Gastroesophageal sphincter (tissue), 4 donors: Measurements from ENCODE around the gene C6orf89. TPM values are rescaled to one million over a fixed set of nuclear protein-coding genes. Genes with fewer than 3 reads are reported as not detected.
A peak's percentile ranks its signal among the peaks of the same experiment; 100 is the strongest.

Source experiments
- ATAC-seq: fragments of 150-250 bp; one replicate; pipeline ENCODE4 v1.9.1; 2016; ENCODE audit warnings: mild to moderate bottlenecking, moderate library complexity
- H3K27ac ChIP-seq, 4 donors: fragments of 200-600 bp; sonication (generic) in 3 of 4; 1 replicate in 3 of 4; 2 replicates in 1 of 4; pipeline ENCODE4 v1.5.1; 2016 to 2019
- H3K27me3 ChIP-seq: fragments of 200-600 bp; sonication (generic); one replicate; pipeline ENCODE4 v1.5.1; 2019
- H3K36me3 ChIP-seq, 2 donors: fragments of 200-600 bp; sonication (generic); one replicate each; pipeline ENCODE4 v1.5.1; 2019; ENCODE audit warnings: control low read depth in 1 of 2
- H3K4me1 ChIP-seq, 3 donors: fragments of 200-600 bp; sonication (generic); 1 replicate in 2 of 3; 2 replicates in 1 of 3; pipeline ENCODE4 v1.5.1; 2016 to 2019; ENCODE audit warnings: control low read depth in 2 of 3
- H3K4me3 ChIP-seq, 2 donors: fragments of 200-600 bp; sonication (generic); one replicate each; pipeline ENCODE4 v1.5.1; 2019; ENCODE audit warnings: mild to moderate bottlenecking in 1 of 2, moderate library complexity in 1 of 2
- H3K9me3 ChIP-seq, 3 donors: fragments of 200-600 bp; sonication (generic); one replicate each; pipeline ENCODE4 v1.5.1; 2017 to 2019; ENCODE audit warnings: control low read depth in 2 of 3
- EP300 ChIP-seq: sonication (generic); formaldehyde crosslinking; IDR thresholded peaks from one replicate; pipeline ENCODE4 v1.6.1; 2017; ENCODE audit warnings: antibody characterized with exemption, mild to moderate bottlenecking
- POLR2A ChIP-seq, 2 donors: fragments of 450-650 bp; IDR thresholded peaks; one replicate each; pipeline ENCODE4 v1.6.1; 2017; ENCODE audit warnings: antibody characterized with exemption in 2 of 2, mild to moderate bottlenecking in 2 of 2, moderate library complexity in 1 of 2
- POLR2AphosphoS5 ChIP-seq: sonication (generic); formaldehyde crosslinking; IDR thresholded peaks from one replicate; pipeline ENCODE4 v1.6.1; 2017; ENCODE audit warnings: antibody characterized with exemption
- WGBS, 2 donors: methylation state at CpG; one replicate each; pipeline ENCODE4 v1.1.5; 2018; ENCODE audit warnings: low coverage in 1 of 2; 5-methylcytosine and 5-hydroxymethylcytosine counted together
- total RNA-seq, 4 donors: library from RNA; depleted of rRNA; stranded (reverse); fragments of >200 nt; gene quantifications; one replicate each; pipeline ENCODE4 v1.1.0, GENCODE V29; 2016
- TF ChIP-seq, protein P1 (sequence below), 4 experiments: fragments of 200-600 bp in 2 of 4; fragments of 450-650 bp in 2 of 4; sonication (generic) in 1 of 4; IDR thresholded peaks; one replicate each; pipeline ENCODE4 v1.5.1; 2017 to 2019; ENCODE audit warnings: antibody characterized with exemption in 4 of 4, mild to moderate bottlenecking in 2 of 4, moderate library complexity in 2 of 4

The C6orf89 gene
- total RNA-seq, 4 donors from 2014 or later, result 62.1 to 73.8 (median 69.8) TPM

GRCh38 chr6:36975231-36976006, 89.7 kb downstream of the C6orf89 start:
- no peaks in the 10 kb centered on the region for H3K27me3 ChIP-seq
- no peaks in the 10 kb centered on the region for H3K9me3 ChIP-seq
- H3K4me3 ChIP-seq, result no peak overlapping the region
- peaks cover 0 to 47% (median 4%) of the 10 kb centered on the region in 3 donors for H3K4me1 ChIP-seq
- WGBS, 2 donors, result 27 to 100% methylated on average over 1 to 2 of the region's 7 CpGs
- TF ChIP-seq POLR2A (IDR thresholded peaks at IDR 0.05) (no peak), POLR2AphosphoS5 (no peak), EP300 (no peak)
- TF ChIP-seq, protein P1, sequence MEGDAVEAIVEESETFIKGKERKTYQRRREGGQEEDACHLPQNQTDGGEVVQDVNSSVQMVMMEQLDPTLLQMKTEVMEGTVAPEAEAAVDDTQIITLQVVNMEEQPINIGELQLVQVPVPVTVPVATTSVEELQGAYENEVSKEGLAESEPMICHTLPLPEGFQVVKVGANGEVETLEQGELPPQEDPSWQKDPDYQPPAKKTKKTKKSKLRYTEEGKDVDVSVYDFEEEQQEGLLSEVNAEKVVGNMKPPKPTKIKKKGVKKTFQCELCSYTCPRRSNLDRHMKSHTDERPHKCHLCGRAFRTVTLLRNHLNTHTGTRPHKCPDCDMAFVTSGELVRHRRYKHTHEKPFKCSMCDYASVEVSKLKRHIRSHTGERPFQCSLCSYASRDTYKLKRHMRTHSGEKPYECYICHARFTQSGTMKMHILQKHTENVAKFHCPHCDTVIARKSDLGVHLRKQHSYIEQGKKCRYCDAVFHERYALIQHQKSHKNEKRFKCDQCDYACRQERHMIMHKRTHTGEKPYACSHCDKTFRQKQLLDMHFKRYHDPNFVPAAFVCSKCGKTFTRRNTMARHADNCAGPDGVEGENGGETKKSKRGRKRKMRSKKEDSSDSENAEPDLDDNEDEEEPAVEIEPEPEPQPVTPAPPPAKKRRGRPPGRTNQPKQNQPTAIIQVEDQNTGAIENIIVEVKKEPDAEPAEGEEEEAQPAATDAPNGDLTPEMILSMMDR (IDR thresholded peaks at IDR 0.05), result no peak
- peak; percentile 47 for ATAC-seq
- peaks cover 0 to 88% of the 10 kb centered on the region in 2 donors for H3K36me3 ChIP-seq
- H3K27ac ChIP-seq, result peak overlapping the region in 2 of 4 donors; percentile 29 to 48

GRCh38 chr6:36976007-36976264, 90.2 kb downstream of the C6orf89 start:
- Histone ChIP-seq H3K4me3 (no peak overlapping the region), H3K9me3 (no peaks in the 10 kb centered on the region), H3K27me3 (no peaks in the 10 kb centered on the region), H3K36me3 (peaks cover 0 to 88% of the 10 kb centered on the region in 2 donors), H3K4me1 (peaks cover 0 to 52% (median 4%) of the 10 kb centered on the region in 3 donors), H3K27ac (peak overlapping the region in 1 of 4 donors; percentile 29)
- TF ChIP-seq EP300 (no peak), POLR2A (IDR thresholded peaks at IDR 0.05) (no peak), POLR2AphosphoS5 (no peak)
- TF ChIP-seq, protein P1 (IDR thresholded peaks at IDR 0.05), result no peak
- 100% methylated on average over 1 of the region's 4 CpGs; no CpG with 5 or more reads in 1 of the 2 donors for WGBS, 2 donors
- ATAC-seq, result no peak

DNA sequence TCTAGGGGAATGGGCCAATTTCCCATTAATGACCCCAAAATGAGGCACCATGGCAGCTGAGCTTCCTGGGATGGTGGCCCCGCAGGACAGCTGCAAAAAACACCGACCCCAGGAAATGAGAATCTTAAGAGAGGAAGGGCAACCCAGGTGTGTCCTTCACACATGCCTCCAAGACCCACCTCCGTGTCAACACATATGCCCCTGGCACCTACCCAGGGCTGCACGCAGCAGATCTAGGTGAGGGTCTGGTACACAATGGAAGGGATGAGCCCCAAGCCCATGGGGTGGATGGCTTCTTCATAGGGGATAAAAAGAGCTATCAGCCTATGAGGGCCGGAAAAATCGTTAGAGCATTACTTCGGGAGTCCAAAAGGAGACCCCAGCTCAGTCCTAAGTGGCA, 90.8 kb downstream of the C6orf89 start:
- WGBS, 2 donors, result 67 to 96% methylated on average over 2 to 5 of the region's 7 CpGs
- TF ChIP-seq EP300, result no peak
- Histone ChIP-seq H3K9me3 (no peaks in the 10 kb centered on the region), H3K36me3 (peaks cover 0 to 87% of the 10 kb centered on the region in 2 donors), H3K27ac (no peak overlapping the region), H3K4me1 (peaks cover 0 to 58% (median 8%) of the 10 kb centered on the region in 3 donors), H3K4me3 (no peak overlapping the region), H3K27me3 (no peaks in the 10 kb centered on the region)
- no peak for ATAC-seq

DNA sequence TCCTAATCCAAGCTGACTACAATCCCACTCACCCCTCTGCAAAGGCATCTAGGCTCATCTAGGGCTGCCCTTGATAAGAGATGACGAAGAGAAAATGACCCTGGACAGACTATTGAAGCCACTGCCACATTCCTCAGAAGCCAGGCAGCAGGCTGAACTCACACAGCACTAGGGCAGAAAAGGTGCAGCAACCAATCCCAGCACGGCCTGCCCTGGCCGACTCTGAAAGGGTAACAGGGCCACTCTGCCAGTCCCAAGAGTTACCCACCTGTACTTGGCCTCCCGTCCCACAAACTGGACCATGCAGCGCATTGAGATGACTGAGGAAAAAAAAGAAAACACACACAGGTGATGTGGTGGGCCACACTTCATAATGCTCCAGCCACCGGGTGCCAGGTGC, 91.2 kb downstream of the C6orf89 start:
- TF ChIP-seq, protein P1 (IDR thresholded peaks at IDR 0.05), result no peak
- TF ChIP-seq EP300 (no peak), POLR2AphosphoS5 (no peak), POLR2A (IDR thresholded peaks at IDR 0.05) (no peak)
- WGBS, 2 donors, result 97% methylated on average over 5 of the region's 6 CpGs; no CpG with 5 or more reads in 1 of the 2 donors
- Histone ChIP-seq H3K9me3 (no peaks in the 10 kb centered on the region), H3K27ac (no peak overlapping the region), H3K4me3 (no peak overlapping the region), H3K27me3 (no peaks in the 10 kb centered on the region), H3K36me3 (peaks cover 0 to 82% of the 10 kb centered on the region in 2 donors), H3K4me1 (peaks cover 0 to 62% (median 9%) of the 10 kb centered on the region in 3 donors)
- ATAC-seq, result no peak

- no peaks in the 10 kb centered on the region for H3K9me3 ChIP-seq
- H3K27ac ChIP-seq, result peak overlapping the region in 1 of 4 donors; percentile 25
Observed at GRCh38 chr6:36977470-36977941, 91.8 kb downstream of the C6orf89 start.

More at GRCh38 chr6:36977470-36977941, 91.8 kb downstream of the C6orf89 start:
- ATAC-seq, result no peak
- Histone ChIP-seq H3K4me3 (no peak overlapping the region), H3K27me3 (no peaks in the 10 kb centered on the region), H3K36me3 (peaks cover 0 to 77% of the 10 kb centered on the region in 2 donors), H3K4me1 (peaks cover 0 to 68% (median 9%) of the 10 kb centered on the region in 3 donors)
- no CpG with 5 or more reads among the region's 16 CpGs for WGBS, 2 donors
- TF ChIP-seq EP300 (no peak), POLR2A (IDR thresholded peaks at IDR 0.05) (no peak), POLR2AphosphoS5 (no peak)
- TF ChIP-seq, protein P1 (IDR thresholded peaks at IDR 0.05), result peak in 1 of 4 experiments; percentile 46

Other genes starting within 250 kb of the C6orf89 start
- gene CDKN1A, start 207.2 kb upstream of the C6orf89 start, total RNA-seq, result 100 to 1,000 TPM in 1 of 4 donors, 10 to 100 TPM in 3; 49.7 to 137 (median 81.7) TPM
- gene RAB44, start 188.1 kb upstream of the C6orf89 start, total RNA-seq, result 1 to 10 TPM in 1 of 4 donors, under 1 TPM in 2, not detected in 1; 0.67 to 1.6 (median 0.89) TPM
- gene CPNE5, start 46.5 kb upstream of the C6orf89 start, total RNA-seq, result 1 to 10 TPM in 2 of 4 donors, under 1 TPM in 2; 0.42 to 2.3 (median 1.5) TPM
- gene PPIL1, start 11.1 kb upstream of the C6orf89 start, total RNA-seq, result 10 to 100 TPM; 13.5 to 28.5 (median 24.0) TPM
- 10 to 100 TPM; 21.6 to 53.5 (median 44.9) TPM for gene PI16, start 68.8 kb downstream of the C6orf89 start, total RNA-seq
- gene MTCH1, start 100.2 kb downstream of the C6orf89 start, total RNA-seq, result 100 to 1,000 TPM; 185 to 242 (median 199) TPM
- 10 to 100 TPM; 11.6 to 34.5 (median 22.5) TPM for gene FGD2, start 119.7 kb downstream of the C6orf89 start, total RNA-seq